Measurements from ENCODE around the gene TAMM41. TPM values are rescaled to one million over a fixed set of nuclear protein-coding genes. Genes with fewer than 3 reads are reported as not detected.

The TAMM41 gene
- total and polyA plus RNA-seq, 2 donors (not counting 1 experiment from before 2014, with no cell fraction given): 36.1 to 52.3 TPM

DNA sequence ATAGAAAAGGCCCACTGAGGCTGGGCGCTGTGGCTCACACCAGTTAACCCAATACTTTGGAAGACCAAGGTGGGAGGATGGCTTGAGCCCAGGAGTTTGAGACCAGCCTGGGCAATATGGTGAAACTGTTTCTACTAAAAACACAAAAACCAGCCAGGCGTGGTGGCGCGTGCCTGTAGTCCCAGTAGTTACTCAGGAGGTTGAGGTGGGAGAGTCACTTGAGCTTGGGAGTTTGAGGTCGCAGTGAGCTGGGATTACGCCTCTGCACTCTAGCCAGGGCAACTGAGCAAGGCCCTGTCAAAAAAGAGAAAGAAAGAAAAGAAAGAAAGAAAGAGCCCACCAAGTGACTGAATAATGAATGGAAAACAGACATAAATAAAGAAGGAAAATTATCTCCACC, 32.0 kb downstream of the TAMM41 start:
- Histone ChIP-seq H3K36me3 (replicated peaks in 1 of 2; ENCODE audit: control extremely low read depth in 1 of 2, control insufficient read depth in 1 of 2, extremely low read depth in 1 of 2, insufficient read depth in 2 of 2, low read length in 1 of 2) (peaks cover 12 to 51% of the 10 kb centered on the region in 2 experiments), H3K79me2 (ENCODE audit: control insufficient read depth, insufficient read depth, low read length) (no peaks in the 10 kb centered on the region), H3K4me1 (ENCODE audit: control insufficient read depth in 2 of 2, insufficient read depth in 2 of 2, low read length in 2 of 2) (no peaks in the 10 kb centered on the region), H3K4me3 (ENCODE audit: control extremely low read depth in 1 of 5, extremely low read depth in 1 of 5, insufficient read depth in 1 of 5, low read depth in 2 of 5, low read length in 4 of 5) (no peak overlapping the region), H3K4me2 (replicated peaks; ENCODE audit: low read depth, low read length, poor library complexity, severe bottlenecking) (no peak overlapping the region), H4K20me1 (ENCODE audit: control insufficient read depth, insufficient read depth, low read length, poor library complexity, severe bottlenecking) (no peaks in the 10 kb centered on the region), H2AFZ (ENCODE audit: insufficient read depth, low read depth, low read length, poor library complexity, severe bottlenecking) (no peak overlapping the region), H3K9me3 (ENCODE audit: control extremely low read depth in 1 of 3, control insufficient read depth in 2 of 3, insufficient read depth in 1 of 3, low read length in 2 of 3) (no peaks in the 10 kb centered on the region), H3K9ac (ENCODE audit: low read length) (no peak overlapping the region), H3K27ac (ENCODE audit: low read length in 2 of 2) (no peak overlapping the region), H3K27me3 (replicated peaks in 1 of 4; ENCODE audit: control extremely low read depth in 1 of 4, control insufficient read depth in 3 of 4, insufficient read depth in 4 of 4, low read length in 3 of 4) (no peaks in the 10 kb centered on the region)
- Mint-ChIP-seq H3K4me3 (no peak overlapping the region), H3K9me3 (ENCODE audit: insufficient read depth) (no peaks in the 10 kb centered on the region), H3K27me3 (no peaks in the 10 kb centered on the region), H3K27ac (no peak overlapping the region), H3K4me1 (no peaks in the 10 kb centered on the region)
- POLR2A ChIA-PET: no interaction called here
- ATAC-seq (ENCODE audit: low read depth): no peak
- 100% methylated on average over 4 of the region's 6 CpGs for WGBS (ENCODE audit: insufficient coverage)
- no peak for DNase-seq
- intact Hi-C loops (cut with micrococcal nuclease): no loop called here
- TF ChIP-seq, protein P1, sequence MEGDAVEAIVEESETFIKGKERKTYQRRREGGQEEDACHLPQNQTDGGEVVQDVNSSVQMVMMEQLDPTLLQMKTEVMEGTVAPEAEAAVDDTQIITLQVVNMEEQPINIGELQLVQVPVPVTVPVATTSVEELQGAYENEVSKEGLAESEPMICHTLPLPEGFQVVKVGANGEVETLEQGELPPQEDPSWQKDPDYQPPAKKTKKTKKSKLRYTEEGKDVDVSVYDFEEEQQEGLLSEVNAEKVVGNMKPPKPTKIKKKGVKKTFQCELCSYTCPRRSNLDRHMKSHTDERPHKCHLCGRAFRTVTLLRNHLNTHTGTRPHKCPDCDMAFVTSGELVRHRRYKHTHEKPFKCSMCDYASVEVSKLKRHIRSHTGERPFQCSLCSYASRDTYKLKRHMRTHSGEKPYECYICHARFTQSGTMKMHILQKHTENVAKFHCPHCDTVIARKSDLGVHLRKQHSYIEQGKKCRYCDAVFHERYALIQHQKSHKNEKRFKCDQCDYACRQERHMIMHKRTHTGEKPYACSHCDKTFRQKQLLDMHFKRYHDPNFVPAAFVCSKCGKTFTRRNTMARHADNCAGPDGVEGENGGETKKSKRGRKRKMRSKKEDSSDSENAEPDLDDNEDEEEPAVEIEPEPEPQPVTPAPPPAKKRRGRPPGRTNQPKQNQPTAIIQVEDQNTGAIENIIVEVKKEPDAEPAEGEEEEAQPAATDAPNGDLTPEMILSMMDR (IDR thresholded peaks at IDR 0.05): no peak
- TF ChIP-seq EZH2 (IDR thresholded peaks at IDR 0.05; ENCODE audit: borderline replicate concordance, insufficient read depth, low read depth, low read length, poor library complexity, severe bottlenecking): no peak
- CTCF ChIA-PET: interaction anchor here (1.0 kb wide), 1 partner anchor 435 kb away, joined by 3 read pairs; no protein-coding TSS in a partner anchor

DNA sequence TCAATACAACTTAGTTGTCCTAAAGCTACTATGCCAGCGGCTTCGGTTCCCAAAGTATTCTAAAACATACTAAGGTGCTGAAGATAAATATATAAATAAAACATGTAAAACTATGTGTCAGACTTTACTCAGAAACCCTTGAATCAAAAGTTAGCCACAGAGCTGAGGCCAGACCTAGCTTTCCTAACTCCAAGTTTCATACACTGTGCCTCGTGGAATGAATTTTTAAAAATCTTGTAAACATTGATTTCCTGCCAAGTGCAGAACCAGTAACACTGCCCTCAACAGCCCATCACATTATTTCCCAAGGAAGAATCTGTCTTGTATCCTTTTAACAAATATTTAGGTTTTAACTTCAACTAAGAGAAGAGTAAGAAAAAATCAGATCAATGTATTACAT, 36.4 kb downstream of the TAMM41 start:
- H3K27ac Mint-ChIP-seq: no peak overlapping the region
- Histone ChIP-seq H3K9me3 (ENCODE audit: control extremely low read depth in 1 of 3, control insufficient read depth in 2 of 3, insufficient read depth in 1 of 3, low read length in 2 of 3) (no peaks in the 10 kb centered on the region), H4K20me1 (ENCODE audit: control insufficient read depth, insufficient read depth, low read length, poor library complexity, severe bottlenecking) (no peaks in the 10 kb centered on the region), H3K27ac (ENCODE audit: low read length in 2 of 2) (no peak overlapping the region), H3K4me2 (replicated peaks; ENCODE audit: low read depth, low read length, poor library complexity, severe bottlenecking) (no peak overlapping the region), H3K9ac (ENCODE audit: low read length) (no peak overlapping the region), H3K27me3 (replicated peaks in 1 of 4; ENCODE audit: control extremely low read depth in 1 of 4, control insufficient read depth in 3 of 4, insufficient read depth in 4 of 4, low read length in 3 of 4) (no peaks in the 10 kb centered on the region), H3K79me2 (ENCODE audit: control insufficient read depth, insufficient read depth, low read length) (no peaks in the 10 kb centered on the region), H2AFZ (ENCODE audit: insufficient read depth, low read depth, low read length, poor library complexity, severe bottlenecking) (no peak overlapping the region), H3K36me3 (replicated peaks in 1 of 2; ENCODE audit: control extremely low read depth in 1 of 2, control insufficient read depth in 1 of 2, extremely low read depth in 1 of 2, insufficient read depth in 2 of 2, low read length in 1 of 2) (peaks cover 5 to 66% of the 10 kb centered on the region in 2 experiments), H3K4me3 (ENCODE audit: control extremely low read depth in 1 of 5, extremely low read depth in 1 of 5, insufficient read depth in 1 of 5, low read depth in 2 of 5, low read length in 4 of 5) (no peak overlapping the region), H3K4me1 (ENCODE audit: control insufficient read depth in 2 of 2, insufficient read depth in 2 of 2, low read length in 2 of 2) (no peaks in the 10 kb centered on the region)
- intact Hi-C loops (cut with micrococcal nuclease): no loop called here
- H3K4me3 Mint-ChIP-seq: no peak overlapping the region
- POLR2A ChIA-PET: interaction anchor here (0.6 kb wide), 1 partner anchor 907 kb away, joined by 3 read pairs; no protein-coding TSS in a partner anchor
- no CpG with 5 or more reads among the region's 3 CpGs for WGBS (ENCODE audit: insufficient coverage)
- H3K4me1 Mint-ChIP-seq: no peaks in the 10 kb centered on the region
- TF ChIP-seq, protein P1 (IDR thresholded peaks at IDR 0.05): no peak
- TF ChIP-seq EZH2 (IDR thresholded peaks at IDR 0.05; ENCODE audit: borderline replicate concordance, insufficient read depth, low read depth, low read length, poor library complexity, severe bottlenecking): no peak
- no peaks in the 10 kb centered on the region for H3K27me3 Mint-ChIP-seq
- H3K9me3 Mint-ChIP-seq (ENCODE audit: insufficient read depth): no peaks in the 10 kb centered on the region
- ATAC-seq (ENCODE audit: low read depth) (no peak), DNase-seq (no peak)
- CTCF ChIA-PET: interaction anchor here (1.4 kb wide), 1 partner anchor 9 kb away, joined by 5 read pairs; no protein-coding TSS in a partner anchor

Data from B cell (primary cell).